Measurements from ENCODE around the gene GOT2.

GOT2 gene

GRCh38 chr16:58727028-58727781, 6.9 kb downstream of the GOT2 start:
- ChIA-PET POLR2A (no interaction called here), CTCF (no interaction called here)
- H3K4me3 ChIP-seq (ENCODE audit: low read depth, low read length), result no peak overlapping the region
- no peak for TF ChIP-seq CTCF (IDR thresholded peaks at IDR 0.05; ENCODE audit: insufficient read depth, low read length, missing control alignments)
- no peak for DNase-seq (ENCODE audit: low read depth, low spot score)

GRCh38 chr16:58723109-58723508, 11.0 kb downstream of the GOT2 start:
- no peak overlapping the region for H3K4me3 ChIP-seq (ENCODE audit: low read depth, low read length)
- DNase-seq (ENCODE audit: low read depth, low spot score), result no peak
- ChIA-PET POLR2A (no interaction called here), CTCF (no interaction called here)
- TF ChIP-seq CTCF (IDR thresholded peaks at IDR 0.05; ENCODE audit: insufficient read depth, low read length, missing control alignments), result no peak

- no peak for TF ChIP-seq CTCF (IDR thresholded peaks at IDR 0.05; ENCODE audit: insufficient read depth, low read length, missing control alignments)
- no peak for DNase-seq (ENCODE audit: low read depth, low spot score)
- H3K4me3 ChIP-seq (ENCODE audit: low read depth, low read length), result no peak overlapping the region
- POLR2A ChIA-PET, result no interaction called here
- CTCF ChIA-PET, result interaction anchor here (1.4 kb wide), 1 partner anchor 16 kb away, joined by 3 read pairs; the partner anchor contains the start of gene GOT2
Measured at GRCh38 chr16:58717994-58718393, 16.1 kb downstream of the GOT2 start.

- H3K4me3 ChIP-seq (ENCODE audit: low read depth, low read length), result no peak overlapping the region
- DNase-seq (ENCODE audit: low read depth, low spot score), result no peak
- ChIA-PET CTCF (interaction anchor here (1.4 kb wide), 1 partner anchor 40 kb away, joined by 3 read pairs; no protein-coding TSS in a partner anchor), POLR2A (no interaction called here)
- TF ChIP-seq CTCF (IDR thresholded peaks at IDR 0.05; ENCODE audit: insufficient read depth, low read length, missing control alignments), result no peak
Measured at GRCh38 chr16:58716468-58716867, 17.6 kb downstream of the GOT2 start.

GRCh38 chr16:58713742-58714141, 20.4 kb downstream of the GOT2 start:
- CTCF ChIA-PET, result no interaction called here
- no peak for DNase-seq (ENCODE audit: low read depth, low spot score)
- POLR2A ChIA-PET, result no interaction called here
- H3K4me3 ChIP-seq (ENCODE audit: low read depth, low read length), result no peak overlapping the region
- TF ChIP-seq CTCF (IDR thresholded peaks at IDR 0.05; ENCODE audit: insufficient read depth, low read length, missing control alignments), result no peak

GRCh38 chr16:58709333-58709732, 24.8 kb downstream of the GOT2 start:
- no peak overlapping the region for H3K4me3 ChIP-seq (ENCODE audit: low read depth, low read length)
- CTCF ChIA-PET, result interaction anchor here (1.3 kb wide), 1 partner anchor 25 kb away, joined by 3 read pairs; no protein-coding TSS in a partner anchor
- POLR2A ChIA-PET, result no interaction called here
- no peak for TF ChIP-seq CTCF (IDR thresholded peaks at IDR 0.05; ENCODE audit: insufficient read depth, low read length, missing control alignments)
- no peak for DNase-seq (ENCODE audit: low read depth, low spot score)

Data from AG04449 (cell line).